ENCODE data around the gene MTCH2.

MTCH2 gene

DNA sequence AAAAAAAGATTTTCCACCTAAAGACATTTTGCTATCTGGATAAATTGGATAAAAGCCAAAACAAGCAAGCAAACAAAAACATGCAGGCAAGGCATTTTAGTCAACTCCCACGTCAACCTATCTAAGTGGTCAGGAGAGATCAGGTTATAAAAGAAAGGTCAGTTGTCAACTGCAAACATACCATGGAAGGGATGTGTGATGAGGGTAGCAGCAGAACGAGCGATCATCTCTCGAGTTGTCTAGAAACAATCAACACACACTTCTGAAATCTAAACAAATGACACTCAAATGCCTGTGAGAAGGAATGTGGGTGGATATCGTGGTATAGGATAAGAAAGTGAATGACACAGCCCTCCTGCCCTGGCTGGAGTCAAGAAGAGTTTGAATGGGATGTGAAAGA is 10.9 kb downstream of the MTCH2 start:
- DNase-seq: peak; percentile 18

DNA sequence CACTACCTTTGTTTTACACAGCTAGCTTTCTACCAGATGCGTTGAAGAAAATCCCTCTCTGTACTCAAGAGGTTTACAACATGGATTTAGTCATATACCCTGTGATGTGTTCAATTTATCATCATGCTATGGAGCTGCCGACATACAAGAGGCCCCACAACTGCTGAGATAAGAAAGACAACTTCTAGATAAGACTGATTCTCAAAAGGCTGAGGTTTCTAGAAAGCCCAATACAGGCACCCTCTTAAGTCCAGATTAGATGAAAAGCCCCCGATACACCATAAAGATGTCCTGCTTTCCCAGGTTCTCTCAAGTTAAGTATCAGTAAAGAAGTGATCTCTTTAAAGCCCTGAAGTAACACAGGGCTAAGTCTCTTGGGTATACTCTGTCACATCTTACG is 14.3 kb downstream of the MTCH2 start:
- DNase-seq: no peak

DNA sequence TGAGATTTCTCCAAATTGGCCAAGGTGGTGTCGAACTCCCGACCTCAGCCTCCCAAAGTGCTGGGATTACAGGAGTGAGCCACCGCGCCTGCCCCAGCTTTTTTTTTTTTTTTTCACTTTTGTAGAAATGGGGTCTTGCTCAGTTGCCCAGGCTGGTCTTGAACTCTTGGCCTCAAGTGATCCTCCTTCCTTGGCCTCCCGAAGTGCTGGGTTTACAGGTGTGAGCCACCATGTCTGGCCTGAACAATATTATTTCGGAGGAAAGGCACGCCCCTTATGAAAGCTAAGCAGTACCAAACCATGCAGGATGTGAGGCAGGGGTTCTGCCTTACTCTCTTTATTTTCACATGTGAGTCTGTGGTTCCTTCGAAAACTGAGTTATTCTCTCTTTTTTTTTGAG is 16.1 kb downstream of the MTCH2 start:
- DNase-seq: no peak

DNA sequence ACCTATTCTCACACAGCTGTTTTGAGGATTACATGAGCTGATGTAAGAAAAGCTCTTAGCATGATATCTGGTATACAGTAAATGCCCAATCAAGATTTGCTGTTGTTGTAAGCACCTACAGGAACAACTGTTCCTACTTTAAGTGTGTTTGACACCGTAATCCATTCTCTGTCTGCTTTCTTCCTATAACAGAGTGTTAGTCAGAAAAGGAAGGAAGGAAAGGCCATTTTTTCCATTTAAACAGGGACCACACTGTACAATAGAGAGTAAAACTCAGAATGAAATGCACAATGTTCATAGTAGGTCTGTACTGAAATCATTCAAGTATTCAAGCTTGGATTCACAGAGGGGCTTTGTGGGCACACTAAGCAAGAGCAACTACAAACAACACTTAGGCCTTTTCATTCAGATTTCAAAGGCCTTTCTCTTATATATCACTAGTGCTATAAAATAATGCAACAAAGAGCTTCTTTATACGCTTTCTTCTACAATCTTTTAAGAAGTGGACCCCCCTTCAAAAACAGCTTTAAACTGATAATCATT is 21.5 kb downstream of the MTCH2 start:
- DNase-seq: no peak

DNA sequence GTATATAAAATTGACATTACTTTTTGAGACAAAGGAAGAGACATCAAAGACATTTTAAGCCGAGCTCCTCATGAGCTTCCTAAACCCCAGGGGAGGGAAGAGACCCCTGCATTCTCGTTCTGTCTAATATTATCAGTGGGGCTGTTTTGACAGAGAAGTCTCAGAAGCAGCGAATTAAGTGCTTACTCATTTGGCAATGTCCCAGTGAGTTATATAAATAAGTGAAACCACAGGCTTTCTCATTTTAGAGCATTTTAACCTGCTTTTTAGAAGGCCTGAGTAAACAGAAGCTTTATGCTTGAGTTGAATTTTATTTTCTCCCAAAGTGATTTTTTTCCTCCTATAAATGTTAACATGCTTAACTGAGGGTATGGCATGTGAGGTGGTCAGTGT is 24.9 kb downstream of the MTCH2 start:
- no peak for DNase-seq

DNA sequence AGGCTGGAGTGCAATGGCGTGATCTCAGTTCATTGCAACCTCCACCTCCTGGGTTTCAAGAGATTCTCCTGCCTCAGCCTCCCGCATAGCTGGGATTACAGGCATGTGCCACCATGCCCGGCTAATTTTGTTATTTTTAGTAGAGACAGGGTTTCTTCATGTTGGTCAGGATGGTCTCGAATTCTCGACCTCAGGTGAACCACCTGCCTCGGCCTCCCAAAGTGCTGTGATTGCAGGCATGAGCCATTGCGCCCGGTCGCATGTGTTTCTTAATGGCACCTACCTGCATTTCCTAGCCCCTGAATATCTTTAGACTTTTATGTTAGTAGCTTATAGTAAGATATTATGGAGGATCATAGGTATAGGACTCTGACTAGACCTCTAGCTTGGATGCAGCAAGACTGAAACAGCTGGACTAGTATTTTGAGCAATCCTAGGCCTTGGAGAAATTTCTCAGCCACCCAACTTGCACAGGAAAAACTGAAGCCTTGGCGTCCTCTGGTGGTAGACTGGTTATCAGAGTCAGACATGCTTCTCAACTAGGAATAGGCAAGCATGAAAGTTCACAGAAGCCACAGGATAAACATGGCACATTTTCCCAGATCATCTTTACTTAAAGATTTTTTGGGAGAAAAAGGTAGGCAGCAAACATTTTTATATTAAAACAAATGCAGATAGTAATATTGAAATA is 25.5 kb downstream of the MTCH2 start:
- no peak for DNase-seq

DNA sequence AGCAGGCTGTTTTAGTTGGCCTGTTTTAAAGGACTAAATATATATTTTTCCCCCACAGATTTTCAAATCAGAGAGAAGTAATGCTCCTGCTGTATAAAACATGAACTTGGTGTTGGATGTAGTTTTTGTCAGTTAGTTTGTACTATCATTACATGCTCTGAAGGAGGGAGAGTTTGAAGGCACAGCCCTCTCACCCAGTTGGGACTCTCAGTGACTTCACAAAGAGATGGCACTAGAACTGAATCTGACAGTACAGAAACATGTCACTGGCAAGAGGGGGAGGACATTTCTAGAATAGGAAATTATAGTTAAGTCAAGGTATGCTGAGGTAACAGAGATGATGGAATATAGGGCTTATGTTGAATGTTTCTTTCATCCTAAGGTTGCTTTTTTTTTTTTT is 27.1 kb downstream of the MTCH2 start:
- no peak for DNase-seq

DNA sequence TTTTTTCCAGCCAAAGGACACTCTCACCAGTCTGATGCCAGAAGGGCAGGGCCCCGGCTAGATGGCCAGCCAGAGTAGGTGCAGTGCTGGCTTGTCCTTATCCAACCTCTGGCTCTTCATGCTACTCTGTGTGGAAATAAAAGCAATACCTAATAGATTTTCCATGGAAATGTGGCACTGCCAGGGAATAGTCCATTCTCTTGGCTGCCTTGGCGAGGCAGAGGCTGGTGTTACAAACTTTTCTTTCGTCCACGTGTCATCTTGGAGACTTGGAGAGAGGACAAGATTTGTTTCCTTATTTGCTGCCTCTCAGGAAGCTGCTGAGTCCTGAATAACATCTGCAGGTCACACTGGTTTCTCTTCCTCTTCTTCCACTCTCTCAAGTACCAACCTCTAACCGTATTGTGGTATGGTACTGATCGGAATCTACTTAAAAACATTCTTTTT is 31.0 kb downstream of the MTCH2 start:
- DNase-seq: no peak

DNA sequence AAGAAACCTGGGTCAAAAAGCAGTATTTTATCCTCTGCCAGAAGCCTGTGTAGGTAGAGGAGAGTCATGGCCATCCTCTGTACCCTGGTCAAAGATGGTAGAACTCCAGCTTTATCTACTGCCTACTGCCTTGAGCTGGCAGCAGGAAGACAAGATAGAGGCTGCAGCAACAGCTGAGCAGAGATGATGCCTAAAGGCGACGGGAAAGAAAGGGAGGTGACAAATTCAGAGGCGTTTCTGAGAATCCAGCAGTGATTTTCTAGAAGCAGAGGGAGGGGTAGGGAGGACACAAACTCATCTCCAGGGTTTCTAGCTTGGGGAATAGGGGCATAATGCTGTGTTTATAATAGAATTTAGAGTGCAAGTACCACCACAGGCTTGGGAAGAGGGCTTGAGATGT is 32.7 kb downstream of the MTCH2 start:
- DNase-seq: no peak

DNA sequence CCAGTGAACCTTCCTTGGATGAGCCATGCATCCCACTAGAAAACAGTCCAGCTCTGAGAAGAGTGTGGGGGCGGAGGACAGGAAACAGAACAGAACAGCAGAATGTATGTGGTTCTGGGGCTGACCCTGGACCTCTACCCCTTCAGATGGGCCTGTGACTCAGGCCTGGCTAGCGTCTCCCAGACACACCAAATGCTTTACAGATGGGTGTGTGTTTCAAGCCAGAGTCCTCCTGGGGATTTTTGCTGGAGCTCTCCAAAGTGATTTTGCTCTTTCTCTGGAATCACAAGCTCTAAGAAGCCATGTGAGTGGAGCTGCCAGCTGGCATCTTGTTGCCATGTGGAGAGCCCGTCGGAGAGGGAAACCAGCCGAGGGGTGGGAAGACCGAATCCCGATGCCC is 35.0 kb downstream of the MTCH2 start:
- no peak for DNase-seq

DNA sequence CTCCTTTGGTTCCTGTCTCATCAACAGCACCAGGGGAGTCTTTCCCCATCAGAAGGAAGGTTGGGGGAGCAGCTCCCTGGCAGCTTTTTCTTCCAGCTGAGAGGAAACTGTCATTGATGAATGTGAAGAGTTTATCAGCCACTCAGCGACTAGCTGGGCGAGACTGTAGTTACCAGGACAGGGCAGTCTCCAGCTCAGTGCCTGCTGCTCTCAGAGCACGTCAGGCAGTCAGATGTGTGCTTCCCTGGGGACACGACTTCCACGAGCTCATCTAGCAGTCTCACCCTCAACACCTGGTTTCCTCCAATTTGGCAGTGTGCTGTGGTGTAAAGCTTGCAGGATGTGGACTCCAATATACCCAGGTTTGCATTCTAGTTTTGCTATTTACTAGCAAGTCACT is 35.6 kb downstream of the MTCH2 start:
- no peak for DNase-seq

DNA sequence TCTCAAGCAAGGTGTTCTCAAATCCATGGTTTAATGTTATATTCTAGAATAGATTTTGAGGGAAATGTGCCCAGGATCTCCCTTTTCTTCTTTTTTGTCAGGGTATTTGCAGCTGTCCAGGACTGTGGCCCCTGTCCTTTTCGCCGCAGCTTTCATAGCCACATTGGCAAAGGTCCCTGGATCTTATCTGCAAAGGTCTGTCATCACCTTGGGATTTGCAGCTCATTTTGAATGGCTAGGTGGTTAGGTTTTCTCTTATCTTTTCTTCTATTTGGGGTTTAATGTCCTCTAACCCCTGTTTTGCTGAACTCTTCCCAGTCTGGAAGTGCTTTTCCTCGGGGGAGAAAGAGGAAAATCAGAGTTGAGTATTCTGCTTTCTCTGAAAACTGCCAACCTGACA is 36.4 kb downstream of the MTCH2 start:
- DNase-seq: no peak

DNA sequence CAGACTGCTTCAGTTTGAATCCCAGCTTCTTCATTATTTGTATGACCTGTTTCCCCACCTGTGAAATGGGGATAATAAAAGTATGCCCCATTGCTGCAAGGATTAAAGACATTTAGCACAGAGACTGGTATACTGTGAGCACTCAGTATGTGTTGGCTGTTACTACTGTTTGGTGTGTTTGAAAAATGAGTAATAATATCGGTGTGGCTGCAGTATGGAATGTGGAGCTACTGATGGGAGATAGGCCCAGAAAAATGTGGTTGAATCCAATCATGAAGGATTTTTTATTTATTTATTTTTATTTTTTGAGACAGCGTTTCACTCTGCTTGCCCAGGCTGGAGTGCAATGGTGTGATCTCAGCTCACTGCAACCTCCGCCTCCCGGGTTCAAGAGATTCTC is 39.1 kb downstream of the MTCH2 start:
- DNase-seq: no peak

DNA sequence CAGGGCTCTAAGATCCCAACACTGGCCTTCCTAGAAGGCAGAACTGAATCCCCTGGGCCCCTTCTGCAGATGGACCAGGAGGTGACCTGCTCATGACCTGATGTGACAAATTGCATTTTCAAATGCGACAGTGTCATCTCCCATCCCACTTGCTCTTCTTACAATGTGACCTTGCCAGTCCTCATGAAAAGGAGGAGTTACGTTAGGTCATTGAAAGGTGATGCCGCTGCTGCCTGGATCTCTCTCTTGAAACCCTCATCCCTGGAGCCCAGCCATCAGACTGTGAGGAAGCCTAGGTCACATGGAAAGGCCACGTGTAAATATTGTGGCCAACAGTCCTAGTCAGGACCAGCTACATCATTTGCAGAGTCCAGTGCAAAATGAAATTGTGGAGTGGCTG is 42.5 kb downstream of the MTCH2 start:
- peak; percentile 62 for DNase-seq

DNA sequence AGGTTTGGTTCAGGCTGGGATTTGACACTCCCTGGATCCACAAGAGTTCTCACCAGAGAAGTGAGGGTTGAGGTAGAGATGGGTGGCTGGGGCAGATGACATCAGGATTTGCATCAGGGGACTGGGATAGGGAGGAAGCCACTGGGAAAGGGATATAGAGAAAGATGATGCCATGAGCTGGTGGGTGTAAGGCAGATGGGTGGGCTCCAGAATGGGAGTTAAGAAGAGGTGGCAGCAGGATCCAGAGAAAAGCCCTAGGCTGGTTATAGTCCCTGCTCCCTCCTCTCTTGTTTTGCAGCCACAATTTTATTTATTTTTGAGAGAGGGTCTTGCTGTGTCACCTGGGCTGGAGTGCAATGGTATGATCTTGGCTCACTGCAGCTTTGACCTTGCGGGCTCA is 46.4 kb downstream of the MTCH2 start:
- no peak for DNase-seq

DNA sequence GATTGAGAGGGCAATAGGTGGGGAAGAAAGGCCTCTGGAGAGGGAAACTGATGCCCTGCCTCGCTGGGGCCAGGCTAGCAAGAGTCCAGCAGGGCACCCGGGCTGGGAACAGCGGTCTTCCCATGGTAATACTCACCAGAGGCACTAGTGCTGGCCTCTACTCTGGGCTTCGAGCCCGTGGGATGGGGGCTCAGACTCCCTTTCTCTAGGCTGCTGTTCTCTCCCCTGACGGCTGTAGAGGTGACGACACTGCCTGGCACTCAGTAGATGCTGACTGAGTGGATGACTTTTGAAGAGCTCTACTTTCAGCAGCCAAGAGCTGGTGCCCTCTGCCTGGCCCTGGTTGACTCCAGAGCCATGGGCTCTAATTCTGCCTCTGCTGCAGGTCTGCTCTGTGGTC is 47.3 kb downstream of the MTCH2 start:
- DNase-seq: no peak

DNA sequence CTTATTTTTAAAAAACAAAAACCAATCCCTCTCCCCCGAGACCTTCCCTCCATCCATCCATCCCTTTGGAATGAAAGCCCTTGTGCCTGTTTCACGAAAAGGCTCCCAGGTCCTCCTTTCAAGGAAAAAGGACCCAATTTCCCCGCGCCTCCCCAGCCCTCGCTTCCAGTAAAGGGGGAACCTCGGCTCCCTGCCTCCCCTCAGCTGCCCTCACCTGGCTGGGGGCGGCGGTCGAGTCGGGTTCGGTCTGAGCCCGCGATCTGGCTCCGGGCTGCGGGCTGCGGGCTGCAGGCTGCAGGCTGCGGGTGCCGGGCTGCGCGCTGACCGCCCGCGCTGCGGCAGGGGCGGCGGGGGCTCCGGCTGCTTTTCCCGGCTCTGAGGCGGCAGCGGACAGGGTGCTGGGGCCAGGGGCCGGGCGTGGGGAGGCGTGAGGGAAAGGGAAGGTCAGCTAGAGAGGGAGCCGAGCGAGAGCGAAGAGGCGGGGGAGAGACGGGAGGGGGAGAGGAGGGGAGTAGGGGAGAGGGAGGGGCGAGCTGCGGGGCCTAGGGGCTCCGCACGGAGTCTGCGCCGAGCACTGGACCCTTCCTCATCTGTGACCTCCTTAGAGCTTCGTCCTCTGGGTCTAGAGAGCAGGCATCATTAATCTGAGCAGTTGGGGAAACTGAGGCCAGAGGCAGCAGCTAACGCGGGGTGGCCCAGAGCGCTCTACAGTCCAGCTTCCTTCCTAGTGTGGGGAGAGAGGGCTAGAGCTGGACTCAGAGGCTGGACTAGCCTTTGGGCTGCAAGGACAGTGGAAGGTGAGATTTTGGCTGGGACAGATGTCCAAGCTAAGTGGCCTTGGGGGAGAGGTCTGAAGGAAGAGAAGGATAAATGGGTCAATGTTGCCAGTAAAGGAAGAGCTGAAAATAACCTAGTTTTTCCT is 48.2 kb downstream of the MTCH2 start, which contains the start of gene C1QTNF4:
TSS of gene C1QTNF4 (minus strand) at position 478 of the 922 bp plus-strand sequence. CDS start 3,601 bp downstream, outside the sequence.
- DNase-seq: no peak

DNA sequence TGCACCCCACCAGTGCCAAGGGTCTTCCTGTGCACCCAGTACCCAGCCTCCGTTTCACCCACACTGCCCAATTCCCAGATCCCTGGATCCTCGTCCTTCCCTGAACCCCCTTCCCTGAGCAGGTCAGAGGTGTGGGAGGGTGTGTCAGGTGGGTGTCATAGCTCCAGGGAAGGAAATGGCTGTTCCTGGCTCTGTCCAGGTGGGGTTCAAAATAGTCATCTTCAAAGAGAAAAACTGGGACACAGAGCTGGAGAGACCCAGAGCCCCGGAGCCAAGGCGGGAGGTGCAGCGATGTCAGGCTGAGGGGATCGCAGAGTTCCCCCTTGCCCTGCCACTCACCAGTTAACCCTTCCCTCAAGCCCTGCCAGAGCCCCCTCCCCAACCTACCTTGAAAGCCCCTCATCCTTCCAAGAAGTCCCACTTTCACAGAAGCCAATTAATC is 48.8 kb downstream of the MTCH2 start:
- no peak for DNase-seq

DNA sequence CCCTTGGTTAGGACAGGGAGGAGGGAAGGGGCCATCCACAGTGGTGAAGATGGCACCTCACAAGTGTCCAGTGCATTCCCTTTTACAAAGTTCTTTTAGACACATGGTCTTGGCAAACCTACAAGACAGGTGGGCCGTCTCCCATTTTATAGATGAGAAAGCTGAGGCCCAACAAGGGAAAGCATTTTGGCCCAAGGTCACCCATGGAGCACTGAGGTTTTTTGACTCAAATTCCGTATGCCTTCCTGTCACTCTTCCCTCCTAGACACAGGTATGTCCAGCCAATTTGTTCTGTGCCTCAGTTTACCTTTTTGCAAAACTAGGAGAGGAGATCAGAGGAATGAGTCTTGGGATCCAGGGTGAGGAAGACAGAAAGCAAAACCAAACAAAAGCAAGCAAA is 49.4 kb downstream of the MTCH2 start:
- no peak for DNase-seq

DNA sequence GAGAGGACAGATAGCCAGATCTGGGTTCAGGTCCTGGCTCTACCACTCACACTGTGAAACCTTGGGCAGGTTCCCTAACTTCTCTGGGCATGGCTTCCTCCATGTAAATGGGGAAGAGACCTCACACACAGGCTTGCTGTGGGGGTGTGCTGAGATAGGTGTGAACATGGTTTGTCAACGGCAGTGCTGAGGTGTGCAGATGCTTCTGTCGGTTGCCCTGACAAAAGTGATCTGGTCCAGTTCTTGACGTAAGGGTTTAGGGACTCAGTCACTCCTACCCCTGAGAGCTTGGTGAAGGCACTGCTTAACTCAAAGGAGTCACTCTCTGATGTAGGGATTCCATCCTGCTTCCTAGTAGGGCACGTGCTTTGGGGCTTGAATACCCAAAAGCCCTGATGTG is 50.1 kb downstream of the MTCH2 start:
- no peak for DNase-seq

DNA sequence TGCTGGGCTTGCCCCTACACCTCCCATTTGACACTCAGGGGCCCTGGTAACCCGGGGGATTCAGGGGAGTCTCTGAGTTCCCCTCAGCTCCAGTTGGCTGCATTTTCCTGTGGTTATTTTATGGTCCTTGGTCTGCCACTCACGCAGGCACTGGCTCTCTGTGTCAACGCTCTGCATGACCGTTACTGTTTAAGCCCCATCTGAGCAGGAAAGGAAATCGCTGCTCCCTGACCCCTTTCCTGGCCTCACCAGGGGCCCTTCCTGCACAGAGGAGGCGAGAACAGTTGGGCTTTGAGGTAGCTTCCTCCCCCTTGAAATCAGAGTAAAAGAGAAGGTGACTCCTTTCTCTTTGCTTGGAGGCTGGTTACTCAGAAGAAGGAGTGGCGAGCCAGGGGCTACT is 50.6 kb downstream of the MTCH2 start:
- no peak for DNase-seq

DNA sequence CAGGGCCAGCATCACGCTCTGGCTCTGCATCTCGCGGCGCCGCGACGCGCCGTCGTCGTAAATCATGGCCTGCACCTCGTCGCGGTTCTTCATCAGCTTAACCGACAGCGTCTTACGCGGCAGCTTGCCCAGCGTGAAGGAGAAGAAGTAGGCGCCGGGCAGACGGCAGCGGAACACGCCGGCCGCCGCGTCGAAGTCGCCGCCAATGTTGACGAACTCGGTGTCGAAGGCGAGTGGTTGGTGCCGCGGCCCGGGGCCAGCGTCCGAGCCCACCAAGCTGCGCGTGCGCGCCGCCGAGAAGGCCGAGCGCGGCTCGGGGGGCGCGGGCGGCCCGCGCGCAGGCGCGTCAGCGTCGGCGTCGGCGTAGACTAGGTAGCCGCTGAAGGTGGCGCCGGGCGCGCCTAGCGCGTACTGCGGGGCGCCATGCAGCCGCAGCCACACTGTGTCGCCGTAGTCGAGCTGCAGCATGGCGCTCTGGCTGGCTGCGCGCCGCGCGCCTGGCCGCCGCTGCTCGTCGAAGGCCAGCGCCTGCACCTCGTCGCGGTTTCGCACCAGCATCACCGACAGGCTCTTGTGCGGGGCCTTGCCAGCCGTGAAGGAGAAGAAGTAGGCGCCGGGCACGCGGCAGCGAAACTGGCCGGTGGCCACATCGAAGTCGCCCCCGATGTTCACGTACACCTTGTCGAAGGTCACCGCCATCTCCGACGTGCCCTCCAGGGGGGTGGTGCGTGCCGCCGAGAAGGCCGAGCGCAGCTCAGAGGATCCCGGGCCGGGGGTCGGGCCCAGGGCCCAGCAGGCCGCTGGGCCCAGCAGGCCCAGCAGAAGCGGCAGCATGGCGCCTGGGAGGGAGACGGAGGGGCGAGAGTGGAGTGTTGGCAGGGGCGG is 52.1 kb downstream of the MTCH2 start:
- no peak for DNase-seq

DNA sequence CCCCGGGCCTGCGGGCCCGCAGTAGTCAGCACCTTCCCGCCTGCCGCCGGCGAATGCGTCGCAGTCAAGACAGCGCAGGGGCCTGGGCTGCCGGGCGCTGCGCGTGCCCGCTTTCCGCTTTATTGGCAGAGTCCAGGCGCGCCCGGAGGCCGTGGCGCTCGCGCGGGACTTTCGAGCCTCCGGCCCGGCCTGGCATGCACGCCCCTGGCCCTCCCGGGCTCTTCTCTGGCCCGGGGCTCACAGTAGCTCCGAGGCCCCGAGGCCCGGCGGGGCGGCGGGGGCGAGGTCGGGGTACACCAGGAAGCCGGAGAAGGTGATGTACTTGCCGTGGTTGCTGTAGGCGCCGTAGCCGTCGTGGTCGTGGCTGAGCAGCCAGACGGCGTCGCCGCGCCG is 52.8 kb downstream of the MTCH2 start:
- DNase-seq: no peak
